Muscle of back (tissue), 11 donors: ENCODE results near the gene GTPBP8. TPM values are rescaled to one million over a fixed set of nuclear protein-coding genes. Genes with fewer than 3 reads are reported as not detected.
"Not testable (repeated sequence)": the region's sequence is repeated elsewhere in the genome, so short reads cannot be mapped to it uniquely, and the experiment has no call there.

Source experiments
- DNase-seq, 3 donors: peaks; one replicate each; pipeline versions ENCODE4 v3.0.0 to v3.0.0-alpha.2; 2013
- polyA plus RNA-seq, 10 donors: library from polyadenylated mRNA; unstranded; fragments of 120-200 nt; gene quantifications; one replicate each; pipeline ENCODE4 v1.2.1, GENCODE V29; 2013; ENCODE audit not compliant: insufficient read length in 10 of 10

The GTPBP8 gene
- polyA plus RNA-seq, 10 donors, result 15.2 to 19.9 (median 17.3) TPM

GRCh38 chr3:112987710-112988334, 3.0 kb upstream of the GTPBP8 start:
- no peak for DNase-seq

- DNase-seq, result no peak
Measured at GRCh38 chr3:112995800-112996199, 5.0 kb downstream of the GTPBP8 start.

DNA sequence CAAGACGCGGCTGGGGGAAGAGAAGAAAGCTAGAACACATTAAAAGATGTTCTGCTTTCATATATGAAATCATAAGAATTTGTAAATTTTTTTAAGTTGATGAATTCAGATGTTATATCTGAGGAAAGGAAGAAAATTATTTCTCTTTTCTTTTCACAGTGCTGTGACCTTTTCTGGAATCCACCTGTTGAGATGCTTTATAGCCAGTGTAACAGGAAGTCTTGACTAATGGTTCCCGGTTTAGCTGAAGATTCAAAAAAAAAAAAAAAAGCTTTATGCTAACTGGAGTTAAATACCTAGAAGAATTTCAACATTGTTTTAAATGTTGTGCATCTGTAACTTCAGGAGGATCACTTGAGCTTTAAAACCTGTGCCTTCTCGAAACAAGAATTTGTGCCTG, 9.9 kb downstream of the GTPBP8 start:
- DNase-seq, result no peak

- no peak for DNase-seq
Measured at GRCh38 chr3:113002037-113002436, 11.3 kb downstream of the GTPBP8 start.

DNA sequence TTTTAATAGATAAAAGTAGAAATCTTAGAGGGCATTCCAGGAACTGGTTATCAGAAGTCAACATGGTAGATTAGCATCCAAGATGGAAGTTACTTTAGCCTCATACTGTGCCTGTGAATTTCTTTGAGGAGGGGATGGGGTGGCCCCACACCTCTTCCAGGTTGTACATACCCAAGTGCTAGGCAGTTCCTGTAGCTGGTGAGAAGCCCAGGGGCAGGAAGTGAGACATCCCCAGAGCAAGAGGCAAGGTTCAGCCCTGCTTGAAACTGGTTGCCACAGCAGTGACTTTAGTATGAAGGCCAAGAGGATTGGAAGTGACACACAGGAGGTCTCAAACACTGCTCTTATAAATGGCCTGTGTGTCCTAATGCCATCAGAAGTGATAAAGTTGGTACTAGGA, 11.9 kb downstream of the GTPBP8 start:
- no peak for DNase-seq

- no peak for DNase-seq
Measured at GRCh38 chr3:113005611-113006010, 14.8 kb downstream of the GTPBP8 start.

GRCh38 chr3:113006359-113007056, 15.7 kb downstream of the GTPBP8 start:
- no peak for DNase-seq

DNA sequence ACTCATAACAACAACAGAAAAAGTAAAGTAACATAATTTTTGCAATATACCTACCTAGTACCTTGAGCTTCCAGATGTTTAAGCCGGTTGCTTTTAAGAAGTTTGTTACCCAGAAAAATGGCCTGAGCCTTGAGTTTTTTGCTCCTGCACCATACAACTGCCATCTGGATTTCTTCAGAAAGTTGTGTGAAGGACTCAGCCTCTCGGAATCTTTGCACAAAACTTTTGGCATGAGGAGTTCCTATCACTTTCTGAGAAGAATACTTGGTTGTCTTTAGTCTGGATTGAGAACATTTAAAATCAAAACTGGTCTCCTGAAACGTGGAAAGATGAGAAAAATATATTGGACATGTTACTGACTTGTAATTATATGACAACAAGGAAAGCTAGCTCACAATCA, 17.3 kb downstream of the GTPBP8 start:
- DNase-seq, result no peak

- no peak for DNase-seq
Measured at GRCh38 chr3:113013593-113013992, 22.8 kb downstream of the GTPBP8 start.

GRCh38 chr3:113018536-113019181, 27.9 kb downstream of the GTPBP8 start:
- DNase-seq, result peak; percentile 7 to 65 (median 34)

- DNase-seq, result peak; percentile 91 to 98 (median 93)
Measured at GRCh38 chr3:113019182-113020137, 28.7 kb downstream of the GTPBP8 start.

- no peak for DNase-seq
Measured at GRCh38 chr3:113021471-113021870, 30.7 kb downstream of the GTPBP8 start.

- DNase-seq, result no peak
Measured at GRCh38 chr3:113034011-113034410, 43.2 kb downstream of the GTPBP8 start.

- DNase-seq, result peak in 2 of 3 donors; percentile 67 to 76
Measured at GRCh38 chr3:113035387-113035982, 44.7 kb downstream of the GTPBP8 start.

- no peak for DNase-seq
Measured at GRCh38 chr3:113038328-113038727, 47.5 kb downstream of the GTPBP8 start.

- no peak for DNase-seq
Measured at GRCh38 chr3:113039546-113039945, 48.8 kb downstream of the GTPBP8 start.

DNA sequence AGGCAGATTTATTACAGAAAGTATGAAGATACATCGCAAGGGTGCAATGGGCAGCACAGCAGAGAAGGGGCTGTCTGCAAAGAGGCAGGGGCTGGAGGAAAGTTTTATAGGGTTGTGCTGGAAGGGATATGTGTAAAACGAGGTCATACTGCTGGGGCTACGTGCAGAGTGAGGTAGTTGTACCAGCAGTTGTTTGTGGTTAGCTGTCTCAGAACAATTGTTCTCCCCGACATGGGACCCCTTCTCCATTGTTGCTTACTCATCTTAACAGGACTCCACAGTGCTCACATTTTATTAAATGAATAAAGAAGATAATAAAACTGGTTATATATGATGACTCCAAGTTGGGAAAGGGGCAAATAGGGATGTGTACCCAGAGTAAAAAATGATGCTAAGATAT, 49.4 kb downstream of the GTPBP8 start:
- no peak for DNase-seq

- no peak for DNase-seq
Measured at GRCh38 chr3:113043686-113044085, 52.9 kb downstream of the GTPBP8 start.

DNA sequence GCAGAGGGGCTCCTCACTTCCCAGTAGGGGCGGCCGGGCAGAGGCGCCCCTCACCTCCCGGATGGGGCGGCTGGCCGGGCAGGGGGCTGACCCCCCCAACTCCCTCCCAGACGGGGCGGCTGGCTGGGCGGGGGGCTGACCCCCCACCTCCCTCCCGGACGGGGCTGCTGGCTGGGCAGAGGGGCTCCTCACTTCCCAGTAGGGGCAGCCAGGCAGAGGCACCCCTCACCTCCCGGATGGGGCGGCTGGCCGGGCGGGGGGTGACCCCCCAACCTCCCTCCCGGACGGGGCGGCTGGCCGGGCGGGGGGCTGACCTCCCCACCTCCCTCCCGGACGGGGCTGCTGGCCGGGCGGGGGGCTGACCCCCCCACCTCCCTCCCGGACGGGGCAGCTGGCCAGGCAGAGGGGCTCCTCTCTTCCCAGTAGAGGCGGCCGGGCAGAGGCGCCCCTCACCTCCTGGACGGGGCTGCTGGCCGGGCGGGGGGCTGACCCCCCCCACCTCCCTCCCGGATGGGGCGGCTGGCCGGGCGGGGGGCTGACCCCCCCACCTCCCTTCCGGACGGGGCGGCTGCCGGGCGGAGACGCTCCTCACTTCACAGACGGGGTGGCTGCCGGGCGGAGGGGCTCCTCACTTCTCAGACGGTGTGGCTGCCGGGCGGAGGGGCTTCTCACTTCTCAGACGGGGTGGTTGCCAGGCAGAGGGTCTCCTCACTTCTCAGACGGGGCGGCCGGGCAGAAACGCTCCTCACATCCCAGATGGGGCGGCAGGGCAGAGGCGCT, 55.6 kb downstream of the GTPBP8 start:
- DNase-seq, result not testable (repeated sequence)

- DNase-seq, result peak; percentile 83 to 94 (median 91)
Measured at GRCh38 chr3:113051302-113051711, 60.5 kb downstream of the GTPBP8 start.
